K562 (cell line): ENCODE measurements around the gene SEC22C. TPM values are rescaled to one million over a fixed set of nuclear protein-coding genes. Genes with fewer than 3 reads are reported as not detected.

Source experiments
- BCL6 ChIP-seq: fragments of 250-450 bp; sonication (Bioruptor Pico); IDR thresholded peaks from 2 replicates; pipeline ENCODE4 v1.4.0; 2020
- BDP1 ChIP-seq: IDR thresholded peaks from 3 replicates; pipeline ENCODE4 v1.6.1; 2011; ENCODE audit not compliant: insufficient read length, insufficient read depth
- BMI1 ChIP-seq: fragments of 150-350 bp; IDR thresholded peaks from 2 replicates; pipeline ENCODE4 v1.6.1; 2014; ENCODE audit warnings: low read length
- CBX2 ChIP-seq: fragments of 200-600 bp; sonication (generic); IDR thresholded peaks from one replicate; pipeline ENCODE4 v1.6.1; 2012; ENCODE audit warnings: mild to moderate bottlenecking, low read length, inconsistent platforms; ENCODE audit not compliant: insufficient read depth, poor library complexity, severe bottlenecking
- FOS ChIP-seq: IDR thresholded peaks from 3 replicates; pipeline ENCODE4 v1.6.1; 2011; ENCODE audit not compliant: insufficient read length; ENCODE audit errors: extremely low read depth
- GABPA ChIP-seq: fragments of 200-800 bp; sonication (Bioruptor generic); conservative IDR thresholded peaks from 2 replicates; pipeline ENCODE4 v1.6.1; 2016; ENCODE audit warnings: low read depth, missing genetic modification characterization, missing compliant biosample characterization
- KLF10 ChIP-seq: fragments of 250-450 bp; sonication (Bioruptor Pico); IDR thresholded peaks from 2 replicates; pipeline ENCODE4 v1.6.1; 2021; ENCODE audit warnings: matching md5 sums
- MYBL2 ChIP-seq, 2 experiments: fragments of 450-650 bp in 1 of 2; sonication (generic) in 1 of 2; formaldehyde crosslinking in 1 of 2; IDR thresholded peaks; 2 replicates each; pipeline versions ENCODE4 v1.6.1 to v1.8.1; 2017 to 2022; ENCODE audit warnings: borderline replicate concordance in 1 of 2, inconsistent platforms in 1 of 2, low read depth in 1 of 2, mild to moderate bottlenecking in 1 of 2, missing genetic modification reagents in 1 of 2, moderate library complexity in 1 of 2
- NCOA1 ChIP-seq: fragments of 450-650 bp; IDR thresholded peaks from 2 replicates; pipeline ENCODE4 v1.6.1; 2016; ENCODE audit warnings: low read depth
- POLR3A ChIP-seq: IDR thresholded peaks from 2 replicates; pipeline ENCODE4 v1.6.1; 2011; ENCODE audit warnings: borderline replicate concordance, mild to moderate bottlenecking, moderate library complexity; ENCODE audit not compliant: insufficient read length, insufficient read depth; ENCODE audit errors: extremely low read depth
- RBM14 ChIP-seq: fragments of 200-400 bp; formaldehyde crosslinking; IDR thresholded peaks from 2 replicates; pipeline ENCODE4 v1.6.1; 2018; ENCODE audit warnings: low read depth, mild to moderate bottlenecking, low read length, moderate library complexity, borderline replicate concordance; ENCODE audit not compliant: insufficient read depth
- RFX1 ChIP-seq: fragments of 450-650 bp; IDR thresholded peaks from 2 replicates; pipeline ENCODE4 v1.6.1; 2016; ENCODE audit warnings: mild to moderate bottlenecking, moderate library complexity
- SMAD4 ChIP-seq: fragments of 250-450 bp; sonication (Bioruptor Pico); conservative IDR thresholded peaks from 2 replicates; pipeline ENCODE4 v1.8.0; 2021; ENCODE audit warnings: inconsistent platforms, mild to moderate bottlenecking, moderate library complexity
- SMARCB1 ChIP-seq: IDR thresholded peaks from 2 replicates; pipeline ENCODE4 v1.6.1; 2011; ENCODE audit warnings: improper control_type of control experiment, low read depth; ENCODE audit not compliant: insufficient read length
- SP1 ChIP-seq: sonication (generic); formaldehyde crosslinking; IDR thresholded peaks from 2 replicates; pipeline ENCODE4 v1.8.1; 2022; ENCODE audit warnings: mild to moderate bottlenecking, missing genetic modification reagents
- TFAM ChIP-seq: fragments of 250-450 bp; sonication (Bioruptor Pico); conservative IDR thresholded peaks from 2 replicates; pipeline ENCODE4 v1.5.0; 2021; ENCODE audit warnings: mild to moderate bottlenecking, moderate library complexity
- WHSC1 ChIP-seq: IDR thresholded peaks from one replicate; pipeline ENCODE4 v1.6.1; 2012; ENCODE audit warnings: low read length, control low read depth, inconsistent platforms
- ZC3H4 ChIP-seq: sonication (generic); formaldehyde crosslinking; IDR thresholded peaks from 2 replicates; pipeline ENCODE4 v1.9.0; 2021; ENCODE audit warnings: missing genetic modification reagents, borderline replicate concordance
- ZFP1 ChIP-seq: fragments of 450-650 bp; formaldehyde crosslinking; IDR thresholded peaks from 2 replicates; pipeline ENCODE4 v1.4.0; 2020; ENCODE audit warnings: mild to moderate bottlenecking, mixed read lengths
- ZNF316 ChIP-seq: fragments of 450-650 bp; IDR thresholded peaks from 2 replicates; pipeline ENCODE4 v1.6.1; 2016
- polyA plus RNA-seq, 8 experiments: library from polyadenylated mRNA; depleted of rRNA in 4 of 8; stranded (reverse) in 5 of 8; unstranded in 3 of 8; fragments of >200 nt; fragmentation: Nextera tagmentation in 2 of 8; fragmentation: Illumina TruSeq in 1 of 8; extraction: Ambion mirVana in 2 of 8; extraction: Trizol in 1 of 8; gene quantifications; 2 replicates each; pipeline versions ENCODE4 v1.2.1 to v1.2.3, GENCODE V29; 2011 to 2014; ENCODE audit warnings: inconsistent platforms in 1 of 8, missing spikeins in 1 of 8
- total RNA-seq, 7 experiments: library from RNA; depleted of rRNA in 6 of 7; stranded (reverse); fragments of >200 nt in 6 of 7; fragmentation: Illumina TruSeq in 2 of 7; extraction: Trizol in 2 of 7; gene quantifications; 2 replicates each; pipeline versions ENCODE4 v1.2.1 to v1.2.3, GENCODE V29; 2011 to 2021; ENCODE audit warnings: low replicate concordance in 1 of 7
- TF ChIP-seq, protein P1 (sequence below), 2 experiments: fragments of 150-350 bp in 1 of 2; IDR thresholded peaks; 2 replicates each; pipeline ENCODE4 v1.6.1; 2012 to 2016; ENCODE audit warnings: low read depth in 2 of 2, low read length in 2 of 2, mild to moderate bottlenecking in 1 of 2, moderate library complexity in 1 of 2
- TF ChIP-seq, protein P2 (sequence below): fragments of 250-450 bp; sonication (Bioruptor Pico); IDR thresholded peaks from 2 replicates; pipeline ENCODE4 v1.8.0; 2022; ENCODE audit warnings: moderate library complexity, mild to moderate bottlenecking, inconsistent platforms
- TF ChIP-seq, protein P3 (sequence below): fragments of 450-650 bp; IDR thresholded peaks from 2 replicates; pipeline ENCODE4 v1.6.1; 2016; ENCODE audit warnings: borderline replicate concordance

Gene SEC22C
- total and polyA plus RNA-seq, 9 of the 15 experiments (the other 6 are each of a cell fraction or from before 2014, with no cell fraction given), result 35.6 to 68.4 (median 50.7) TPM

DNA sequence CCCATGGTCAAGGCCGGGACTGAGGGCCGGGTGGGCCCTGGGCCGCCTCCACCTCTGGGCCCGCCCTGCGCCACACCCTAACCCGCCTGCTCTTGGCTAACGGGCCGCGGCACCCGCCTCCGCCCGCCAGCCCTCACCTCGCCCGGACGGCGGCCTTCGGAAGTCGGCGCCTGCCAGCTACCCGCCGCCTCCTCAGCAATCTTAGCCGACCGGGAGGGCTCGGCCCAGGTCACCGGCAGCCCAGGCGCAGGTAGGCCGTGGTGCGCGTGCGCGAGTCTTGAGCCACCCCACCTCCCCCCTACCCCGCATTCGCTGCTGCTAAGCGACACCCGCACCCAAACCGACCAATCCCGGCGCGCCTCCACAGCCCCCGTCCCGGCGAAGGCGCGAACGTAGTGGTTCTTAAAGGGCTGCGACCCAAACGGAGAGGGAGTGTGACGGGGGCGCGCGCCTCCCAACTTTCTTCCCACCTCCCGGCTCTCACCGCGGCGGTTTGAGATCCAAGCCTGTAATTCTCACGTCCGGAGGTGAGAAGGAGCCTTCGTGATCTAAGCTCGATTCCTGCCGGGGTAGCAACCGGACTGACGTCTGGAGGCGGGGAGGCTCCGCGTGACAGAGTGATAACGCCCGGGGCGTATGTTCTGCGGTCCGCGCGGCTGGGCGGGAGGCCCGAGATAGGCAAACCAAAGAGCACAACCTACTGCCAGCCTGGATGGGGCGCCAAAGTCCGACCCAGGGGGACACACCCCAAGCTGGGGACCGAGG, at the start of gene SEC22C (continued):
- TF ChIP-seq, protein P1, sequence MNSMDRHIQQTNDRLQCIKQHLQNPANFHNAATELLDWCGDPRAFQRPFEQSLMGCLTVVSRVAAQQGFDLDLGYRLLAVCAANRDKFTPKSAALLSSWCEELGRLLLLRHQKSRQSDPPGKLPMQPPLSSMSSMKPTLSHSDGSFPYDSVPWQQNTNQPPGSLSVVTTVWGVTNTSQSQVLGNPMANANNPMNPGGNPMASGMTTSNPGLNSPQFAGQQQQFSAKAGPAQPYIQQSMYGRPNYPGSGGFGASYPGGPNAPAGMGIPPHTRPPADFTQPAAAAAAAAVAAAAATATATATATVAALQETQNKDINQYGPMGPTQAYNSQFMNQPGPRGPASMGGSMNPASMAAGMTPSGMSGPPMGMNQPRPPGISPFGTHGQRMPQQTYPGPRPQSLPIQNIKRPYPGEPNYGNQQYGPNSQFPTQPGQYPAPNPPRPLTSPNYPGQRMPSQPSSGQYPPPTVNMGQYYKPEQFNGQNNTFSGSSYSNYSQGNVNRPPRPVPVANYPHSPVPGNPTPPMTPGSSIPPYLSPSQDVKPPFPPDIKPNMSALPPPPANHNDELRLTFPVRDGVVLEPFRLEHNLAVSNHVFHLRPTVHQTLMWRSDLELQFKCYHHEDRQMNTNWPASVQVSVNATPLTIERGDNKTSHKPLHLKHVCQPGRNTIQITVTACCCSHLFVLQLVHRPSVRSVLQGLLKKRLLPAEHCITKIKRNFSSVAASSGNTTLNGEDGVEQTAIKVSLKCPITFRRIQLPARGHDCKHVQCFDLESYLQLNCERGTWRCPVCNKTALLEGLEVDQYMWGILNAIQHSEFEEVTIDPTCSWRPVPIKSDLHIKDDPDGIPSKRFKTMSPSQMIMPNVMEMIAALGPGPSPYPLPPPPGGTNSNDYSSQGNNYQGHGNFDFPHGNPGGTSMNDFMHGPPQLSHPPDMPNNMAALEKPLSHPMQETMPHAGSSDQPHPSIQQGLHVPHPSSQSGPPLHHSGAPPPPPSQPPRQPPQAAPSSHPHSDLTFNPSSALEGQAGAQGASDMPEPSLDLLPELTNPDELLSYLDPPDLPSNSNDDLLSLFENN (IDR thresholded peaks at IDR 0.05; ENCODE audit: low read depth in 2 of 2, low read length in 2 of 2), result peak in 1 of 2 experiments; percentile 73; a peak in 2 of 4 replicates
- no peak for TF ChIP-seq BDP1
- 0 out of 2 replicates have a peak, but pooled peaks have one; percentile 45 for TF ChIP-seq NCOA1
- no peak for TF ChIP-seq SMARCB1
- peak; percentile 74 for TF ChIP-seq MYBL2 (IDR thresholded peaks at IDR 0.05; ENCODE audit: low read depth)
- no peak for TF ChIP-seq MYBL2 (CRISPR knock-in tag; IDR thresholded peaks at IDR 0.05; ENCODE audit: borderline replicate concordance)
- TF ChIP-seq TFAM (CRISPR knock-in tag), result no peak
- TF ChIP-seq ZC3H4, result no peak
- TF ChIP-seq BMI1, result no peak
- TF ChIP-seq BCL6 (CRISPR knock-in tag), result no peak
- TF ChIP-seq RBM14, result no peak
- TF ChIP-seq, protein P2, sequence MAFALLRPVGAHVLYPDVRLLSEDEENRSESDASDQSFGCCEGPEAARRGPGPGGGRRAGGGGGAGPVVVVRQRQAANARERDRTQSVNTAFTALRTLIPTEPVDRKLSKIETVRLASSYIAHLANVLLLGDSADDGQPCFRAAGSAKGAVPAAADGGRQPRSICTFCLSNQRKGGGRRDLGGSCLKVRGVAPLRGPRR, result no peak
- TF ChIP-seq SMAD4 (CRISPR knock-in tag), result peak; percentile 85
- TF ChIP-seq CBX2, result no peak
- no peak for TF ChIP-seq ZFP1 (CRISPR knock-in tag)
- TF ChIP-seq, protein P3, sequence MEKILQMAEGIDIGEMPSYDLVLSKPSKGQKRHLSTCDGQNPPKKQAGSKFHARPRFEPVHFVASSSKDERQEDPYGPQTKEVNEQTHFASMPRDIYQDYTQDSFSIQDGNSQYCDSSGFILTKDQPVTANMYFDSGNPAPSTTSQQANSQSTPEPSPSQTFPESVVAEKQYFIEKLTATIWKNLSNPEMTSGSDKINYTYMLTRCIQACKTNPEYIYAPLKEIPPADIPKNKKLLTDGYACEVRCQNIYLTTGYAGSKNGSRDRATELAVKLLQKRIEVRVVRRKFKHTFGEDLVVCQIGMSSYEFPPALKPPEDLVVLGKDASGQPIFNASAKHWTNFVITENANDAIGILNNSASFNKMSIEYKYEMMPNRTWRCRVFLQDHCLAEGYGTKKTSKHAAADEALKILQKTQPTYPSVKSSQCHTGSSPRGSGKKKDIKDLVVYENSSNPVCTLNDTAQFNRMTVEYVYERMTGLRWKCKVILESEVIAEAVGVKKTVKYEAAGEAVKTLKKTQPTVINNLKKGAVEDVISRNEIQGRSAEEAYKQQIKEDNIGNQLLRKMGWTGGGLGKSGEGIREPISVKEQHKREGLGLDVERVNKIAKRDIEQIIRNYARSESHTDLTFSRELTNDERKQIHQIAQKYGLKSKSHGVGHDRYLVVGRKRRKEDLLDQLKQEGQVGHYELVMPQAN, result peak; percentile 77; the same call in 1 of the 2 replicates
- TF ChIP-seq FOS, result peak; percentile 33
- peak; percentile 46 for TF ChIP-seq GABPA (tag)
- TF ChIP-seq WHSC1, result no peak
- TF ChIP-seq POLR3A, result no peak
- no peak for TF ChIP-seq KLF10 (CRISPR knock-in tag)
- TF ChIP-seq SP1 (CRISPR knock-in tag), result peak; percentile 91
- TF ChIP-seq ZNF316, result no peak; the same call in 1 of the 2 replicates
- TF ChIP-seq RFX1, result peak; percentile 96
